HTERT RPE-1 (cell line): Measurements from ENCODE around the gene CNTNAP2.
"Not testable (repeated sequence)": the region's sequence is repeated elsewhere in the genome, so short reads cannot be mapped to it uniquely, and the experiment has no call there.

Source experiments
- in situ Hi-C: fragments of 300-500 bp; cut with MboI; formaldehyde crosslinking; loops from 4 replicates; pipeline ENCODE4 v1.14.3; 2020; ENCODE audit warnings: low sequenced_read_pairs

Gene CNTNAP2

GRCh38 chr7:146865696-146866095, 749.1 kb downstream of the CNTNAP2 start:
- in situ Hi-C loops = no loop called here

GRCh38 chr7:146874722-146875121, 758.1 kb downstream of the CNTNAP2 start:
- in situ Hi-C loops = no loop called here

GRCh38 chr7:146875237-146875785, 758.7 kb downstream of the CNTNAP2 start:
- in situ Hi-C loops = no loop called here

- in situ Hi-C loops = no loop called here
These were observed 759.4 kb downstream of the CNTNAP2 start for GRCh38 chr7:146875981-146876380.

- in situ Hi-C loops = no loop called here
These were observed 759.8 kb downstream of the CNTNAP2 start for GRCh38 chr7:146876411-146876810.

GRCh38 chr7:146878901-146879300, 762.3 kb downstream of the CNTNAP2 start:
- in situ Hi-C loops = no loop called here

- in situ Hi-C loops = no loop called here
These were observed 768.6 kb downstream of the CNTNAP2 start for GRCh38 chr7:146885231-146885630.

- in situ Hi-C loops = no loop called here
These were observed 773.4 kb downstream of the CNTNAP2 start for GRCh38 chr7:146889806-146890555.

- in situ Hi-C loops = no loop called here
These were observed 775.5 kb downstream of the CNTNAP2 start for GRCh38 chr7:146892151-146892550.

GRCh38 chr7:146894927-146895326, 778.3 kb downstream of the CNTNAP2 start:
- in situ Hi-C loops = no loop called here

GRCh38 chr7:146902266-146902665, 785.7 kb downstream of the CNTNAP2 start:
- in situ Hi-C loops = no loop called here

GRCh38 chr7:146902728-146903127, 786.1 kb downstream of the CNTNAP2 start:
- in situ Hi-C loops = no loop called here

- in situ Hi-C loops = not testable (repeated sequence)
These were observed 789.1 kb downstream of the CNTNAP2 start for GRCh38 chr7:146905746-146906145.

GRCh38 chr7:146922782-146923181, 806.2 kb downstream of the CNTNAP2 start:
- in situ Hi-C loops = no loop called here

- in situ Hi-C loops = no loop called here
These were observed 810.2 kb downstream of the CNTNAP2 start for GRCh38 chr7:146926841-146927240.

GRCh38 chr7:146937836-146938235, 821.2 kb downstream of the CNTNAP2 start:
- in situ Hi-C loops = no loop called here

GRCh38 chr7:146943483-146943882, 826.9 kb downstream of the CNTNAP2 start:
- in situ Hi-C loops = no loop called here

GRCh38 chr7:146948703-146949102, 832.1 kb downstream of the CNTNAP2 start:
- in situ Hi-C loops = no loop called here

GRCh38 chr7:146956321-146956720, 839.7 kb downstream of the CNTNAP2 start:
- in situ Hi-C loops = no loop called here

- in situ Hi-C loops = no loop called here
These were observed 840.3 kb downstream of the CNTNAP2 start for GRCh38 chr7:146956853-146957252.

GRCh38 chr7:146960773-146961391, 844.3 kb downstream of the CNTNAP2 start:
- in situ Hi-C loops = no loop called here

- in situ Hi-C loops = no loop called here
These were observed 845.0 kb downstream of the CNTNAP2 start for GRCh38 chr7:146961617-146962016.
